HepG2 (cell line): ENCODE measurements around the gene JSRP1. TPM values are rescaled to one million over a fixed set of nuclear protein-coding genes. Genes with fewer than 3 reads are reported as not detected.

Source experiments
- ARNT ChIP-seq: fragments of 450-650 bp; IDR thresholded peaks from 2 replicates; pipeline ENCODE4 v1.6.1; 2017
- ATF1 ChIP-seq: IDR thresholded peaks from 2 replicates; pipeline ENCODE4 v1.6.1; 2016; ENCODE audit warnings: mild to moderate bottlenecking, control low read depth
- ETV6 ChIP-seq: sonication (generic); formaldehyde crosslinking; conservative IDR thresholded peaks from 2 replicates; pipeline ENCODE4 v1.4.0; 2020; ENCODE audit warnings: missing genetic modification reagents
- HHEX ChIP-seq: IDR thresholded peaks from 2 replicates; pipeline ENCODE4 v1.6.1; 2016; ENCODE audit warnings: control low read depth
- HNF1A ChIP-seq, 2 experiments: sonication (generic) in 1 of 2; formaldehyde crosslinking in 1 of 2; IDR thresholded peaks; 2 replicates each; pipeline versions ENCODE4 v1.4.0 to v1.6.1; 2016 to 2020; ENCODE audit warnings: borderline replicate concordance in 1 of 2, low read depth in 1 of 2, mild to moderate bottlenecking in 1 of 2, missing genetic modification reagents in 1 of 2
- HOXD1 ChIP-seq: sonication (generic); formaldehyde crosslinking; IDR thresholded peaks from 2 replicates; pipeline ENCODE4 v1.5.0; 2020; ENCODE audit warnings: missing genetic modification reagents
- MATR3 ChIP-seq: sonication (generic); formaldehyde crosslinking; IDR thresholded peaks from 2 replicates; pipeline ENCODE4 v1.4.0; 2020; ENCODE audit warnings: missing genetic modification reagents
- PBX2 ChIP-seq: IDR thresholded peaks from 2 replicates; pipeline ENCODE4 v1.6.1; 2016; ENCODE audit warnings: control low read depth
- PREB ChIP-seq: sonication (generic); formaldehyde crosslinking; IDR thresholded peaks from 2 replicates; pipeline ENCODE4 v1.4.0; 2020; ENCODE audit warnings: missing genetic modification reagents
- ZBTB3 ChIP-seq: sonication (generic); formaldehyde crosslinking; IDR thresholded peaks from 2 replicates; pipeline ENCODE4 v1.4.0; 2020; ENCODE audit warnings: low read depth, mild to moderate bottlenecking, moderate library complexity, missing genetic modification reagents, borderline replicate concordance
- ZFYVE20 ChIP-seq: sonication (generic); formaldehyde crosslinking; IDR thresholded peaks from 2 replicates; pipeline ENCODE4 v1.8.0; 2023; ENCODE audit warnings: low read depth, mild to moderate bottlenecking, moderate library complexity, missing genetic modification reagents, borderline replicate concordance
- ZNF766 ChIP-seq: sonication (generic); formaldehyde crosslinking; IDR thresholded peaks from 2 replicates; pipeline ENCODE4 v1.5.0; 2020; ENCODE audit warnings: missing genetic modification reagents, borderline replicate concordance
- ZNF772 ChIP-seq: sonication (generic); formaldehyde crosslinking; IDR thresholded peaks from 2 replicates; pipeline ENCODE4 v1.5.0; 2020; ENCODE audit warnings: mild to moderate bottlenecking, missing genetic modification reagents
- ZNF780A ChIP-seq: sonication (generic); formaldehyde crosslinking; IDR thresholded peaks from 2 replicates; pipeline ENCODE4 v1.8.0; 2022; ENCODE audit warnings: mild to moderate bottlenecking, missing genetic modification reagents, moderate library complexity
- polyA plus RNA-seq, 8 experiments: library from polyadenylated mRNA; depleted of rRNA in 3 of 8; stranded (reverse) in 7 of 8; unstranded in 1 of 8; fragments of >200 nt; fragmentation: Illumina TruSeq in 4 of 8; extraction: Trizol in 4 of 8; gene quantifications; 2 replicates each; pipeline versions ENCODE4 v1.2.1 to v1.2.3, GENCODE V29; 2011 to 2016; ENCODE audit warnings: low read depth in 4 of 8, missing spikeins in 1 of 8, mixed read lengths in 1 of 8; ENCODE audit not compliant: insufficient read depth in 1 of 8
- total RNA-seq, 5 experiments: library from RNA; depleted of rRNA; stranded (reverse); fragments of >200 nt; fragmentation: Illumina TruSeq; extraction: Trizol; gene quantifications; 2 replicates each; pipeline ENCODE4 v1.2.3, GENCODE V29; 2016; ENCODE audit warnings: low read depth in 1 of 5
- TF ChIP-seq, protein P1 (sequence below): sonication (generic); formaldehyde crosslinking; IDR thresholded peaks from 2 replicates; pipeline ENCODE4 v1.4.0; 2020; ENCODE audit warnings: mild to moderate bottlenecking, low read depth, missing genetic modification reagents
- TF ChIP-seq, protein P2 (sequence below): sonication (generic); formaldehyde crosslinking; conservative IDR thresholded peaks from 2 replicates; pipeline ENCODE4 v1.4.0; 2020; ENCODE audit warnings: mild to moderate bottlenecking, missing genetic modification reagents, moderate library complexity
- TF ChIP-seq, protein P3 (sequence below): sonication (generic); formaldehyde crosslinking; IDR thresholded peaks from 2 replicates; pipeline ENCODE4 v1.8.0; 2022; ENCODE audit warnings: missing genetic modification reagents, low read depth, mild to moderate bottlenecking, borderline replicate concordance

Gene JSRP1
- total and polyA plus RNA-seq, 2 of the 13 experiments (the other 11 are each of a cell fraction or from before 2014, with no cell fraction given), result 0.16 to 0.38 TPM

- TF ChIP-seq, protein P1, sequence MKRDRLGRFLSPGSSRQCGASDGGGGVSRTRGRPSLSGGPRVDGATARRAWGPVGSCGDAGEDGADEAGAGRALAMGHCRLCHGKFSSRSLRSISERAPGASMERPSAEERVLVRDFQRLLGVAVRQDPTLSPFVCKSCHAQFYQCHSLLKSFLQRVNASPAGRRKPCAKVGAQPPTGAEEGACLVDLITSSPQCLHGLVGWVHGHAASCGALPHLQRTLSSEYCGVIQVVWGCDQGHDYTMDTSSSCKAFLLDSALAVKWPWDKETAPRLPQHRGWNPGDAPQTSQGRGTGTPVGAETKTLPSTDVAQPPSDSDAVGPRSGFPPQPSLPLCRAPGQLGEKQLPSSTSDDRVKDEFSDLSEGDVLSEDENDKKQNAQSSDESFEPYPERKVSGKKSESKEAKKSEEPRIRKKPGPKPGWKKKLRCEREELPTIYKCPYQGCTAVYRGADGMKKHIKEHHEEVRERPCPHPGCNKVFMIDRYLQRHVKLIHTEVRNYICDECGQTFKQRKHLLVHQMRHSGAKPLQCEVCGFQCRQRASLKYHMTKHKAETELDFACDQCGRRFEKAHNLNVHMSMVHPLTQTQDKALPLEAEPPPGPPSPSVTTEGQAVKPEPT (CRISPR knock-in tag), result no peak
- TF ChIP-seq ETV6 (CRISPR knock-in tag), result no peak
- TF ChIP-seq, protein P2, sequence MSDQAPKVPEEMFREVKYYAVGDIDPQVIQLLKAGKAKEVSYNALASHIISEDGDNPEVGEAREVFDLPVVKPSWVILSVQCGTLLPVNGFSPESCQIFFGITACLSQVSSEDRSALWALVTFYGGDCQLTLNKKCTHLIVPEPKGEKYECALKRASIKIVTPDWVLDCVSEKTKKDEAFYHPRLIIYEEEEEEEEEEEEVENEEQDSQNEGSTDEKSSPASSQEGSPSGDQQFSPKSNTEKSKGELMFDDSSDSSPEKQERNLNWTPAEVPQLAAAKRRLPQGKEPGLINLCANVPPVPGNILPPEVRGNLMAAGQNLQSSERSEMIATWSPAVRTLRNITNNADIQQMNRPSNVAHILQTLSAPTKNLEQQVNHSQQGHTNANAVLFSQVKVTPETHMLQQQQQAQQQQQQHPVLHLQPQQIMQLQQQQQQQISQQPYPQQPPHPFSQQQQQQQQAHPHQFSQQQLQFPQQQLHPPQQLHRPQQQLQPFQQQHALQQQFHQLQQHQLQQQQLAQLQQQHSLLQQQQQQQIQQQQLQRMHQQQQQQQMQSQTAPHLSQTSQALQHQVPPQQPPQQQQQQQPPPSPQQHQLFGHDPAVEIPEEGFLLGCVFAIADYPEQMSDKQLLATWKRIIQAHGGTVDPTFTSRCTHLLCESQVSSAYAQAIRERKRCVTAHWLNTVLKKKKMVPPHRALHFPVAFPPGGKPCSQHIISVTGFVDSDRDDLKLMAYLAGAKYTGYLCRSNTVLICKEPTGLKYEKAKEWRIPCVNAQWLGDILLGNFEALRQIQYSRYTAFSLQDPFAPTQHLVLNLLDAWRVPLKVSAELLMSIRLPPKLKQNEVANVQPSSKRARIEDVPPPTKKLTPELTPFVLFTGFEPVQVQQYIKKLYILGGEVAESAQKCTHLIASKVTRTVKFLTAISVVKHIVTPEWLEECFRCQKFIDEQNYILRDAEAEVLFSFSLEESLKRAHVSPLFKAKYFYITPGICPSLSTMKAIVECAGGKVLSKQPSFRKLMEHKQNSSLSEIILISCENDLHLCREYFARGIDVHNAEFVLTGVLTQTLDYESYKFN, result no peak
- no peak for TF ChIP-seq ZNF766 (CRISPR knock-in tag)
- TF ChIP-seq, protein P3, sequence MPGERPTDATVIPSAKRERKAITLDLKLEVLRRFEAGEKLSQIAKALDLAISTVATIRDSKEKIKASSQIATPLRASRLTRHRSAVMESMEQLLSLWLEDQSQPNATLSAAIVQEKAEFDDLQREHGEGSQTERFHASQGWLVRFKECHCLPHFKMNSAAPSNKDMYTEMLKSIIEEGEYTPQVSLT (CRISPR knock-in tag), result no peak
- TF ChIP-seq MATR3, result no peak
- TF ChIP-seq HOXD1 (CRISPR knock-in tag), result no peak
- TF ChIP-seq ARNT, result no peak
- TF ChIP-seq ZFYVE20, result no peak
- no peak for TF ChIP-seq HHEX (CRISPR knock-in tag)
- TF ChIP-seq ATF1 (CRISPR knock-in tag), result no peak
- no peak for TF ChIP-seq HNF1A (IDR thresholded peaks at IDR 0.05; ENCODE audit: low read depth)
- 0 out of 2 replicates have a peak, but pooled peaks have one; percentile 12 for TF ChIP-seq HNF1A (CRISPR knock-in tag; IDR thresholded peaks at IDR 0.05; ENCODE audit: borderline replicate concordance)
- TF ChIP-seq PREB (CRISPR knock-in tag), result no peak
- TF ChIP-seq ZNF772, result no peak
- TF ChIP-seq ZBTB3 (CRISPR knock-in tag), result no peak
- no peak for TF ChIP-seq ZNF780A
- no peak for TF ChIP-seq PBX2
Measured at GRCh38 chr19:2231621-2232221, 24.5 kb downstream of the JSRP1 start (continued).
